Activated CD4-positive, alpha-beta T cell treated with anti-CD3 and anti-CD28 coated beads, Interleukin-2, amount 50 U/mL, for 48 hours (primary cell): ENCODE data around the gene CLNS1A.
A peak's percentile ranks its signal among the peaks of the same experiment; 100 is the strongest.
"Not testable (repeated sequence)": the region's sequence is repeated elsewhere in the genome, so short reads cannot be mapped to it uniquely, and the experiment has no call there.

Experiments used
- DNase-seq, 2 experiments: peaks; one replicate each; pipeline ENCODE4 v3.0.0-alpha.2; 2020

The CLNS1A gene, protein sequence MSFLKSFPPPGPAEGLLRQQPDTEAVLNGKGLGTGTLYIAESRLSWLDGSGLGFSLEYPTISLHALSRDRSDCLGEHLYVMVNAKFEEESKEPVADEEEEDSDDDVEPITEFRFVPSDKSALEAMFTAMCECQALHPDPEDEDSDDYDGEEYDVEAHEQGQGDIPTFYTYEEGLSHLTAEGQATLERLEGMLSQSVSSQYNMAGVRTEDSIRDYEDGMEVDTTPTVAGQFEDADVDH

DNA sequence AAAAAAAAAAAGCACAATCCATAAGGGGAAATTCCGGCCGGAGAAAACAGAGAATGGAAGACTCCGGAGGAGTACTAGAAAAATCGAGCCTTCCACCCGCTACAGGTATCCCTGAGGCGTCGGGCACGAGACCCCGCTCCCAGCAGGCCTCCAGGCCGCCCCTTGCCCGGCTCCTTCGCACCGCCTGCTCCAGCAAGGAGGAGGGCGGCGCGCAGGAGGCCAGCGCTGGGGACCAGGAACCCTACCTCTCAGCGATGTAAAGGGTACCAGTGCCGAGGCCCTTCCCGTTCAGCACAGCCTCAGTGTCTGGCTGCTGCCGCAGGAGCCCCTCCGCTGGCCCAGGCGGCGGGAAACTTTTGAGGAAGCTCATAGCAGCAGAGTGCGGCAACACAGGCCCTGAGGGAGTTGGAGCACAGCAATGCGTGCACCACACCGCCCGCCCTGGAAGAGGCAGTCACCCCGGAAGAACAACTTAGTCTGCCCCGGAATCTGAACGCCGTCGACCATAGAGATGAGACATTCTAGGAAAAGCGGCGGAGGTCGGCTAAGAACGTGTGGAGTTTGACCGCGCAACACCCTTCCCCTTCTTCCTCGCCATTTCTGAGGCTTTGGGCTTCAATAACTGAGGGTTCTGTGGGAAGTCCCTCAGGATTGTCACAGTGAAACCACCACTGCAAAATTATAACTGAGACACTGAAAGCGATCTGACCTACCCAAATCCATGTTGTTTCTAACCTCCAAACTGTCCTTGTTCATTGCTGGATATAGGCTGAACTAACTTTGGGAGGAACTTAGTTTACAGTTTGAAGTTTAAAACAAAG is at the start of gene CLNS1A:
CLNS1A (minus strand) TSS at position 450 of the 821 bp plus-strand sequence; CDS start at position 370, 80 bp downstream.
- DNase-seq = peak; percentile 79 to 84

DNA sequence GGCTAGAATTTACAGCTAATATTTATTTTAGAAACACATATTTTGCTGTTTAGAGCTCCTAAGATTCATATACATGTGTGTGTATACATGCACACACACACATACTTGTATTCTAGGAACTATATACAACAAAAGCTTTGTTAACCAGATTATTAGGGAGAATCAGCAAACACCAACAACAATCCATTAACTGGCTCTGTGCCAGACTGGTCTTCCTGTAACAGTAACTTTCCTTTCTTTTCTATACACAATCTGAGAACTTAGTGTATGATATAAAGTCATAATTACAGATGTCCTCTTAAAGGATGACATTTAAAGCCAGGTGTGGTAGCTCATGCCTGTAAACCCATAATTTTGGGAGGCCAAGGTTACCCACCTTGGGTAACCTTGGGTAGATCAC is 49.5 kb upstream of the CLNS1A start:
- no peak for DNase-seq

DNA sequence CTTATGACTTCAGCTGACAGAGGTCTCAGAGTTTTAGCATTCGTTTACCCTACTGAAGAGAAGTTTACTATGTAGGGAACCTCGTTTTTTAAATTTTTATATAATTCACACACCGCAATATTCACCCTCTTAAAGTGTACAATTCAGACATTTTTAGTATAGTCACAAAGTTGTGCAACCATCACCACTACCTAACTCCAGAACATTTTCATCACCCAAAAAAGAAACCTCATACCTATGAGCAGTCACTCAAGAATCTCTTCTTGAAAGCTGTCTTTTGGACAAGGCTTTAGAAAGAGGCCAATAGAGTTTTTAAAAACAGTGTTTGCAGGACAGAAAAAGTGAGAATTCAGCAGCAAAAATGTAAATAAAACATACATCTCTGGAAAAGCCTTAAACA is 39.5 kb upstream of the CLNS1A start:
- no peak for DNase-seq

DNA sequence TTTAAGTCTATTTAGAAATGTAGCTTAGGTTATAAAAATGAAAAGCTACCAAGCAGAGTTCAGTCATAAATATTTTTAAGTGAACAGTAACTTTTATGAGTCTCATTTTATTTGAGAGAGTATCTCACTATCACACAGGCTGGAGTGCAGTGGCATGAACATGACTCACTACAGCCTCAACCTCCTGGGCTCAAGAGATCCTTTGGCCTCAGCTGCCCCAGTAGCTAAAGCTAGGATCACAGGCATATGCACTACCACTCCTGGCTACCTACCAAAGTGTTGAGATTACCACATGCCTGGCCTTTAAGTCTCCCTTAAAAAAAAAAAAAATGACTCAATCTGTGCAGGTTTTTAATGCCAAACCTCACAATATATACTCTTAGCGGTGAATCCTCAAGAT is 34.7 kb upstream of the CLNS1A start:
- no peak for DNase-seq

DNA sequence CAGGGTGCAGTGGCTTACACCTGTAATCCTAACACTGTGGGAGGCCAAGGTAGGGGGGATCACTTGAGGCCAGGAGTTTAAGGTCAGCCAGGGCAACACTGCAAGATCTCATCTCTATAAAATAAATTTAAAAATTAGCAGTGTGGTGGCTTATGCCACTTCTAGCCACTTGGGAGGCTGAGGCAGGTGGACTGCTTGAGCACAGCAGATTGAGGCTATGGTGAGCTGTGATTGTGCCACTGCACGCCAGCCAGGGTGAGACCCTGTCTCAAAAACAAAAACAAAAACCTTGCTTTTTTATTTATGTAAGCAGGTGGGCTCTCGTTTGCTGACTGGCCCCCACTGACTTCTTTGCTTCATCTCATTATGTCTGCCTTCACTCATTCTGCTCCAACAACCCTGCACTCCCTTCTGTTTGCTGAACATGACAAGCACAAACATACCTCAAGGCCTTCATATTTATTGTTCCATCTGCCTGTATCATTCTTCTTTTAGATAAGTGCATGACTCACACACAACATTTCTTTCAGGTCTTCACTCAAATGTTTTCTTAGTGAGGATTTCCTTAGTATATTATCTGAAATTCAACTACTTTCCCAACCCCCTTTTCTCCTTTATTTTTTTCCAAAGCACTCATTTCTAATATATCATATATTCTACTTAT is 32.4 kb upstream of the CLNS1A start:
- no peak for DNase-seq

DNA sequence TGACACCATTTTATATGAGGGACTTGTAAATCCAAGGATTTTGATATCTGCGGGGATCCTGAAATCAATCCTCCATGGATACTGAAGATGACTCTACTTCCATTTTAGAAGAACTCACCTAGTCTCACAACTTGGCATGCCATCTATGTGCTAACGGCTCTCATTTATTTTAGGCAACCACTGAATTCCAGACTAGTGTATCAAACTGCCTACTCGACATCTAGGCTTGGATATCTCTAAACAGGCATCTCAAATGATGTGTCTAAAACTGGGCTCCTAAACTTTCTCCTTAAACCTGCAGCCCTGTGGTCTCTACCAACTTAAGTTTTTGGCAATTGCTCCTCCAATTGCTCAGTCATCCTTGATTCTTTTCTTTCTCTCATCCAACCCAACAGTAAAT is 31.2 kb upstream of the CLNS1A start:
- no peak for DNase-seq

DNA sequence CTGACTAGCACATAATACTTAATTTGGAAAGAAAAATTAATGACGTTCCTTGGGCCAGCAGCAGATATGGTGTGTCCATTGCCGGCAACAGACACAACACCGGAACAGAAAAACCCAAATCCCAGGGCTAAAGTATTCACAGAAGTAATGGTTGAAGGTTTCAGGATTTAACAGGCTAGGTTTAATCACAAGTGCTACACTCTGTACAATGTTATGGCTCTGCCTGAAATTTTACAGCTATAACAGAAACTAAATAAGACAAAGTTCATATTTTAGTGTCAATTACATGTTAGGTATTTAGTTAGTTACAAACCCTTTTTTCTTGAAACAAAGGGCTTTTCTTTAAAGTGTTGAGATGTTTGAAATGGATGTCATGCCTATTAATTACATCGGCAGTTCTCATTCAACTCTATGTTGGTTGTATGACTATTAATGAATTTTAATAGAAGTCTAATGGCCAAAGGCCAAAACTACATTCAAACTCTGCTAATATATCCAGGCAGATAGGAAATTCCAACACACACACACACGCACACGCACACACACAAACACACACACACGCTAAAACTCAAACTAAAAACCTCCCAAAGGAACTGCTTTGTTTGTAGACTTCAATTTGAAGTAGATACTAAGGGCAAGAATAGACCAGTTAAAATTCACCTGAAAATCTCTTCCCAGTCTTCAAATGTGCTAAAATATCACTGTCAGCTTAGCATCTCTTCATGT is 27.8 kb upstream of the CLNS1A start:
- DNase-seq = no peak

DNA sequence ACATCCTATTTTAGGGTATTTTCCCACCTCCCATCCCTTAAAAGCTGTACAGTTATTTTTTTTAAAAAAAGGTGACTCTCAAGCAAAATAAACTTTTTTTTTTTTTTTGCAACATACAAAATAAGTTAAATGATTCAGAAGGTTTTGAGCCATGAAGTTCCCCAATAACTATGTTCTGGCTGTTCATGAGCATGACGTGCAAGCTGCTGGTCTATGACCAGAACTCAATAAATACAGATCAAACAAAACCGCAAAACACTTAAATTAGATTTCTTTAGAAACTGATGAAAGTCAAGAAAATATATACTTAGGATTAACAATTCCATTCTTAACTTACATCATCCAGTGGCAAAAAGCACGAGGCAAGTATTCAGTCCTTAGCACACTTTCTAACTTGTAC is 24.1 kb upstream of the CLNS1A start:
- no peak for DNase-seq

DNA sequence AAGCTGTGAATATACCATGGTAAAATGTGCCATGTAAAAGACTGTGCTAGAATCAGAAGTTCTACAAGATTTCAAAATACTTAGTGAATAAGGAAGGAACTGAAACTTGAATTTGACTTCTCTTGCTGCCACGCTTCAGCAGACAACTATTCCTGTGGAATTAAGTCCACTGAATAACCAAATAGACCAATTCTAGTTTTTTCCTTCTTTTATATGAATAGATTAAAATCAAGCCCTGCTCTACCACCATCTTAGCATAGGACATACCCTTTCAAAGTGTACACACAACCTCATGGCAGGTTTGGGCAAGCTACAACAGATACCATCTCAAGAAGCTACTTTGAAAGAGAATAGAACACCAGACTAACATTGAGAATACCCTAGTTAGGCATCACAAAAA is 23.4 kb upstream of the CLNS1A start:
- no peak for DNase-seq

DNA sequence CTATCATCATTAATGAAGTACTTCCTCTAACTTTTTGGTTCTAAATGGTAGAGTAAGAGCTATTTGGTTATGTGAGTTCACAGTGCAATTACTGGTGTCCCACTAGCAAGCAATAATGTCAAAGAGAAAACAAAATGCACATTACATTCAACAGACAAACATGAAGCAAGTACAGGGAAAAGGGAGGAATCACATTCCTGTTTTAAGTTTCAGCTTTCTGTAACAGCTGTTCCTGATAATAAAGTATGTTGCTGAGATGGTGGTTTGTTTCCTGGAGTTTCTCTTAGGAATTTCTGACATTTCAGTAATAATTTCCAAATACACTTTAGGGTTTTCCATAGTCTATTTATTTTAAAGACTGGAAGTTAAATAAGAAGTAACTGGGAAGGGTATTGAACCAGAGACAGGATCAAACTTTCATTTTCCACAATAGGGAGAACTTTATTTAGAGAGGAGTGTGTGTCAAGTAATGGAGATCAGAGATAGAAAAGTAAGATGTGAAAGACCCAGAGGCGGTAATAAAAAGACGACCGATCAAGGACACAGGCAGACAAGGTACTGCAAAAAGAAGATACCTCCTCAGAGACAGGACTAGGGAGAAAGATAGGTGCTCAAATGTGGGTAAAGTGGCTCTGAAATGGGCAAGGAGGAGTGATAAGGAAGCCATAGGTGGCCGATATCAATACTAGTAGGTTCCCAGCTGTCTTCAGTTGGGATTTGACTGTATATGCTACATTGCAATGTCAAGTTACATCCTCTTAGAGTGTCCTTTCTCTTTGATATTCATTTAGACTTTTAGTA is 20.8 kb upstream of the CLNS1A start:
- DNase-seq = no peak

DNA sequence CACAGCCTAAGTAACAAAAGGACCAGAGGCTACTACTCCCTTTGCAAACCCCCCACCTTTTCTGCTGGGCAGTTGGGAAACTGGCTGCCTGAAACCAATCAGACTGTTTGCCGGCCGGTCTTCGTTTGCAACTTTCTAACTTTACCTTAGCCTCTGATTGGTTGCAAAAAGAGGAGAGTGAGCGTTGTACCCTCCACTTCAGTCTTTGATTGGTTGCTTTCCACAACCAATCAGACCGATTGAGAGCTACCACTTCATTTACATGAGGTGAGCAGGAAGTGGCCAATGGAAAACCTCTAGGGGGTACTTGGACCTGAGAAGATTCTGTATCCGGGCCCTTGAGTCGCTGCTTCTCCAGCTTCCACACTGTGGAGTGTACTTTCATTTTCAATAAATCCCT is 18.8 kb upstream of the CLNS1A start:
- no peak for DNase-seq

DNA sequence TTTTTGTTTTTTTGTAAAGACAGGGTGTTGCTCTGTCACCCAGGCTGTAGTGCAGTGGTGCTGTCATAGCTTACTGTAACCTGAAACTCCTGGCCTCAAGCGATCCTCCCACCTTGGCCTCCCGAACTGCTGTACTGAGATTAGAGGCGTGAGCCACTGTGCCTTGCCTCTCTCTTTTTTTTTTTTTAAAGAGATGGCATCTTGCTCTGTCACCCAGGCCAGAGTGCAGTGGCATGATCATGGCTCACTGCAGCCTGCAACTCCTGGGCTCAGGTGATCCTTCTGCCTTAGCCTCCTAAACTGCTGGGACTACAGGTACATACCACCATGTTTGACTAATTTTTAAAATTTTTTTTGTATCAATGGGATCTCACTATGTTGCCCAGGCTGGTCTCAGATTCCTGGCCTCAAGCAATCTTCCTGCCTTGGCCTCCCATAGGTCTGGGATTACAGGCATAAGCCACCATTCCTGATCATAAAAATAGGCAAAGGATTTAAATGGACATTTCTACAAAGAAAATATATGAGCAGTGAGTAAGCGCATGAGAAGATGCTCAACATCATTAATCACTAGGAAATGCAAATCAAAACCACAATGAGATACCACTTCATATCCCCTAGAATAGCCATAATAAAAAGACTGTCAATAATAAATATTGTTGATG is 17.3 kb upstream of the CLNS1A start:
- DNase-seq = no peak

DNA sequence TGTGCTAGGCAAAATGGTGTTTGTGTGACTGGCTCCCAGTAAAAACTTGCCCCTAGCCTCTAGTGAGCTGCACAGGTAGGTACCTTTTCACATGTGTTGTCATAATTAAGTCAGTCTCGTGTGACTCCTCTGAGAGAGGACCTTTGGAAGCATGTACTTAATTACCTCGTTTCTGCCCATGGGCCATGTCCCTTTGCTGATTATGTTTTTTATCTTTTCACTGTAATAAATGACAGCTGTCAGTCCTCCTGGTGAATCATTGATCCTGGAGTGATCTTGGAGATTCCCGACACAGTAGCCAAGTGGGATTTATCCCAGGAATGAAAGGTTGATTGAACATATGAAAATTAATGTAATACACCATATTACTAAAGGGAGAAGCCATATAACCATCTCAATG is 12.5 kb upstream of the CLNS1A start:
- DNase-seq = no peak

DNA sequence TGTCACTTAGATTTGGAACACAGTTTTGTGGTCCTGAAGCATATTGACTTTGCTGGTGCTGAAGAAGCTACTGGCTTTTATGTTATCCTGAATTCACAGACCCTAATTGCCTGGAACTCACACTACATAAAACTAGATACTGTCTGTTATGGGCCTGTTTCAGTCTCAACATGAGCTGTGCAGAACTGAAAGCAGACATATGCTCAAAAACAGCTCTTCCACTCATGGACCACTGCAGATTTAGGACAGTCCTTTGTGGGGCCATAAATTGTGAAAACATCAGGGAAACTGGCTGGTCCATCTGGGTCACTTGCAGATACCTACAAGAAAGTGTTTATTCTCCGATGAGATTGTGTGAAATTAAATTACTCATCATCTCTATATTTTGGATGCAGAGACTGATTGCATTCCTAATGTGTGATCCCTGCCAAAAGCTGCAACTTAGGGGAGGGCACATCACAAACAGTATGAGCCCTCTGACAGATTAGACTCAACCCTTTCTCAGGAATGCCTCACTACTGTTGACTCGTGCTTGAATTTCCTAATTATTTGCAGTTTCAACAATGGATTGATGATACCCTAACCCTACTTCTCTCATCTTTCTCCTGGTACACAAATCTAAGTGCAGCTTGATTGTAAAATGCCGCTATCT is 10.2 kb upstream of the CLNS1A start:
- no peak for DNase-seq

DNA sequence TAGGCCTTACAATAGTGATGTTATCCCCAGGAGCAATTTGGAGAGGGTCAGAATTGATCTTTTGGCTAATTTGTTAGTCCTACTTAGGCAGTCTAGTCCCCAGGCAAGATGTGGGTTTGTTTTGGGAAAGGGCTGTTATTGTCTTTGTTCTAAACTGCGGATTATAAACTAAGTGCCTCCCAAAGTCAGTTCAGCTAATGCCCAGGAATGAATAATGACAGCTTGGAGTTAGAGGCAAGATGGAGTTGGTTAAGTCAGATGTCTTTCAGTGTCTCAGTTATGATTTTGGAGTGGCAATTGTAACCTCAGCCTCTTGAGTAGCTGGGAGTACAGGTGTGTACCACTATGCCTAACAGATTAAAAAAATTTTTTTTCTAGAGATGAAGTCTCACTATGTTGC is 7.3 kb upstream of the CLNS1A start:
- no peak for DNase-seq

DNA sequence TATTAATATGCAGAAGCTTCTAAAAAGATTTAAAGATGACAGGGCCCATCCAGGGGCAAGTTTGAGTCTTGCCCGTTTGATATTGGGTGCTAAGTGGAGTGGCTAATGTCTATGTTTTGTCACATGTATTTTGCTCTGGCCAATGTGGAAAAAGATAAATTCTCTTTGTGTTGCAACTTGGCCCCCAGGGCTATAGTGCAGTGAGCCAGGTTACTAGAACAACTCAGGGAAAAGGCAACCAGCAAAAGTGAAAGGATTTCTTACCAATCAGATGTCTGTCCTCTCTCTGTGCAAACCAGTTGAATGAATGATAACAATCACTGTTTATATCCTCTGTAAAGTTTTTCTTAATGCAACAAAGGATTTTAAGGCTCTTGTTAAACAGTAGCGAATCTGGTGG is 4.6 kb upstream of the CLNS1A start:
- no peak for DNase-seq

DNA sequence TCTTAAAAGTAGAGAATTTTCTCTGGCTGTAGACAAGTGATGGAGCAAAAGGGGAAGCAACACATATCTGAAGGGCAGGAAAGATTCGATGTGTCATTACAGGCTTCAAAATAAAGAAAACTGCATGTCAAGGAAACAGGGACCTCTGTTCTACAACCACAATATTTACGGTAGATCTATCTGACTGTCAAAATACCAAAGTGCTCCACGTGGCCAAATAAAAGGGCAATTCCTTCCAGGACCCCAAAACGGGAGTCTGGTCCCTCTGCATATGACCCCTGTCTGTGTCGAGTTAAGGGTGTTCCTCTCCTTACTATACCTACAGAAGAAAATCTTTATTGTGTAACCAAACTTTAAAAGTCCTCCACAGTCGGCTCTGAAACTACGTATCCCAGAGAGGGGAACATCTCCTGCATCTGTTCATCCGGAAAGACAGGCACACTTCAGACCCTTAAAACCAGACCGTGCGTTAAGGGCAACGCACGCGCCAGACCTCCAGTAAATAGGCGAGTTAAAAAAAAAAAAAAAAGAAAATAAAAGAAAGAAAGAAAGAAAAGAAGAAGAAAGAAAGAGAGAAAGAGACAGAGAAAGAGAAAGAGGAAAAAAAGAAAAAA is 756 bp downstream of the CLNS1A start:
- DNase-seq = no peak

DNA sequence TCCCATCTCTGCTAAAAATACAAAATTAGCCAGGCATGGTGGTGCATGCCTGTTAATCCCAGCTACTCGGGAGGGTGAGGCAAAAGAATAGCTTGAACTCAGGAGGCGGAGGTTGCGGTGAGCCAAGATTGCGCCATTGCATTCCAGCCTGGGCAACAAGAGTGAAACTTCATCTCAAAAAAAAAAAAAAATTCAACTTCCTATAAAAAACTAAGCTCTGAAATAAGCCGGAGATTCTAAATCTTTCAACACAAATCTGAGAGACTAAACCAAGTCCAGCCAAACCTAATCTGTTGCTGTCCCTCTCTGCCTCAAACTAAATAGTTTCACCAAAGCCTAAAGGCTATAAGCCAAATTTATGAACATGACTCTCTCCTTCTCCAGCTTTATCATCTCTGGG is 3.7 kb downstream of the CLNS1A start:
- DNase-seq = not testable (repeated sequence)

DNA sequence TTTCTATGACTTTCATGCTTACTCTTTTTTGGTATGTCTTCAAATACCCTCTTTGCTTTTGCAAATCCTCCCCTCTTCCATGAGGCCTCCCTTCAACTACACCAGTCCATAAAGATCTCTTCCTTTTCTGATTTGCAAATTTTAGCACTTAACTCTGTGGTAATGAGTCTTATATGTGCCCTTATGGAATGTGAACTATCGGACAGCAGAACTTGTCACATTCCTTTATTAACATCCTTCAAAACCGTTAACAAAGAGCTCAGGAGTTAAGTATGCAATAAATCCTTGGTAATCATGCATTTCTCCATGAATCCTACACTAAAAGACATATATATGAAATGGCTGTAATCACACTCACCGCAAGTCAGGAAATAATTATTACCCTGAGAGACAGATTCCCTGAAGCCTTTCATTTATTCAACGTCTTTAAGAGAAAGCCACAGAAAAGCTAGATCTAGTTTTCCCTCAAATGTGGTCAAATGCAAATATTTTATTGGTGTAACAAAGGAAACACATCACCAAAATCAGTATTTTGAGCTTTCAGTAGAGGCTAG is 7.4 kb downstream of the CLNS1A start:
- no peak for DNase-seq

DNA sequence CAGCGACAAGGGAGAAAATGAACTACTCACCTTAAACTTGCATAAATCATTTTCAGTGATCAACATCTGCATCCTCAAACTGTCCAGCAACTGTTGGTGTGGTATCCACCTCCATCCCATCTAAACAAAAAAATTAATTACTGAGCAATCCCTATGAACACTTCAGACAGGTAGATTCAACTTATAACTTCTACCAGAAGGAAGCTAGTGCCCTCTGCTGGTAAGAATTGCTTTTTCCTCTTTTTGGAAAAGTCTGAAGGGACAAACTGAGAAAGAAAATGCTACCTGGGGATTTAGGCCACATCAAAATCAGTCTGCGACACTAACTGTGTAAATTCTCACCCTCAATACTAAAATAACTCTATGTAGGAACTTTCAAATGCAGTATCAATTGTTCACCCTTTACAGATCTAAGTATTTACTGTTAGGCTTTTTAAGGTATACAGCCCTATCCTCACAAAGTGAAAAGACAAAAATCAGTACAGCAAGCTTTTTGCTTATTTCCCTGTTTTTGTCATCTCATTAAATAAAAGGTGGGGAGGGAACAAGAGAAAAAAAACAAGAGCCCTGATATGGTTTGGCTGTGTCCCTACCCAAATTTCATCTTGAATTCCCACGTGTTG is 17.9 kb downstream of the CLNS1A start:
- DNase-seq = no peak
